ENCODE results near the gene CHRDL1.

CHRDL1 gene

DNA sequence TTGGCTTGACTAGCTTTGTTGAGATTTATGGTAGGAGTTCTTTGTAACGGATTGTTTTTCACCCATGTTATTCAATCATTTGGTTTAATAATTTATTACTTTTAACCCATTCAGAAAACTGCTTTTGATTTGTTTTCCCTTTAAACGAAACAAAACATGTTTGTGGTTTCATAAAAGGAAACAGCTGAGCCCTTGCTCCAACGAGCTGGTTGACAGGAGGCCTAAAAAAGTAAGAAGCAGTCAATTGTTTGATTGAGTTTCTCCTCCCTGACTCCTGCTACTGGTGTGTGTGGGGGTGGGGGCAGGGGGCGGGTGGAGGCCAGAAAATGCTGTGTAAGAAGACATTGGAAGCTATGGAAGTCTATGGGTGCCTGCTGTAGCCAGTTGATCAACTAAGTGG, 102.8 kb downstream of the CHRDL1 start:
- H3K27ac Mint-ChIP-seq = no peak overlapping the region
- no peak for DNase-seq
- no peaks in the 10 kb centered on the region for H3K9me3 Mint-ChIP-seq
- no peaks in the 10 kb centered on the region for H3K27me3 Mint-ChIP-seq (ENCODE audit: low read depth, poor library complexity)
- H3K4me3 Mint-ChIP-seq = no peak overlapping the region
- no peaks in the 10 kb centered on the region for H3K36me3 Mint-ChIP-seq (ENCODE audit: low read depth)
- peaks cover 56% of the 10 kb centered on the region for H3K4me1 Mint-ChIP-seq
- TF ChIP-seq, protein P1, sequence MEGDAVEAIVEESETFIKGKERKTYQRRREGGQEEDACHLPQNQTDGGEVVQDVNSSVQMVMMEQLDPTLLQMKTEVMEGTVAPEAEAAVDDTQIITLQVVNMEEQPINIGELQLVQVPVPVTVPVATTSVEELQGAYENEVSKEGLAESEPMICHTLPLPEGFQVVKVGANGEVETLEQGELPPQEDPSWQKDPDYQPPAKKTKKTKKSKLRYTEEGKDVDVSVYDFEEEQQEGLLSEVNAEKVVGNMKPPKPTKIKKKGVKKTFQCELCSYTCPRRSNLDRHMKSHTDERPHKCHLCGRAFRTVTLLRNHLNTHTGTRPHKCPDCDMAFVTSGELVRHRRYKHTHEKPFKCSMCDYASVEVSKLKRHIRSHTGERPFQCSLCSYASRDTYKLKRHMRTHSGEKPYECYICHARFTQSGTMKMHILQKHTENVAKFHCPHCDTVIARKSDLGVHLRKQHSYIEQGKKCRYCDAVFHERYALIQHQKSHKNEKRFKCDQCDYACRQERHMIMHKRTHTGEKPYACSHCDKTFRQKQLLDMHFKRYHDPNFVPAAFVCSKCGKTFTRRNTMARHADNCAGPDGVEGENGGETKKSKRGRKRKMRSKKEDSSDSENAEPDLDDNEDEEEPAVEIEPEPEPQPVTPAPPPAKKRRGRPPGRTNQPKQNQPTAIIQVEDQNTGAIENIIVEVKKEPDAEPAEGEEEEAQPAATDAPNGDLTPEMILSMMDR (IDR thresholded peaks at IDR 0.05) = no peak

DNA sequence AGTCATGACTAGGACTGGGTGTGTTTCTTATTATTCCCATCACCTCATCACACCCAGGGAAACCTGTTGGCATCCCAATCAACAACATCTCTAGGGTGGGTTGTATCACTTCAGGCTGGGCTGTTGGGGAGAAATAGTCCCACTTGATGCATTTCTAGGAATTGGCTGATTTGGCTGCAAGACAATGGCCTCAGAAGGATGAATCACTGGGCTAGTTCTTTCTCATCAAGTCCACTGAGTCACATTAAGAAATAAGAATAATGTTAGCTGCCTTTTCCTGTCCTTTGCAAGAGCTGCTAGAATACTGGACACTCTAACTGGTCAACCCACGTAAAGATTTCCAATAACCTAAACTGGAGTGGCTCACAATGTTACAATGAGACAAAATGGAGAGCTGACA, 104.2 kb downstream of the CHRDL1 start:
- Mint-ChIP-seq H3K27ac (peak overlapping the region; percentile 55), H3K9me3 (no peaks in the 10 kb centered on the region), H3K27me3 (ENCODE audit: low read depth, poor library complexity) (no peaks in the 10 kb centered on the region), H3K4me1 (peaks cover 42% of the 10 kb centered on the region), H3K4me3 (no peak overlapping the region), H3K36me3 (ENCODE audit: low read depth) (no peaks in the 10 kb centered on the region)
- TF ChIP-seq, protein P1 (IDR thresholded peaks at IDR 0.05) = no peak
- DNase-seq = no peak

DNA sequence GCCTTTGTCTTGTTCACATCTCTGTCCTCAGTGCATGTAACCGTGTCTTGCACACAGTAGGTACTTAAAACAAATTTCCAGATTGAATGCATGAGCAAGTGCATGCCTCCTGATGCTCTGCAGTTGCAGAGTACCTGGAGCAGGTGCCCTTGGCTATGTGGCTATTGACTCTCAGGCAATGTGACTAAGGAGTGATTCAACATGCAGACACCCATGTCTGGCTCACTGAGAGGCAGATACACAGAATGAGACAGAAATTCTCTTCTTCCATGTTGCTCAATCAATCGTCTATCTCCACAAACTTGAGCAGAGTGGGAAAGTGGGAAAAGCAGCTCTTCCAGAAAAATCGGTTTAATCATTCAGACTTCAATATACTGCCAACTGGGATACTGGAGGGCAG, 111.0 kb downstream of the CHRDL1 start:
- TF ChIP-seq, protein P1 (IDR thresholded peaks at IDR 0.05) = no peak
- DNase-seq = no peak
- Mint-ChIP-seq H3K27me3 (ENCODE audit: low read depth, poor library complexity) (no peaks in the 10 kb centered on the region), H3K4me3 (no peak overlapping the region), H3K9me3 (no peaks in the 10 kb centered on the region), H3K36me3 (ENCODE audit: low read depth) (peaks cover 5% of the 10 kb centered on the region), H3K4me1 (no peaks in the 10 kb centered on the region), H3K27ac (no peak overlapping the region)

DNA sequence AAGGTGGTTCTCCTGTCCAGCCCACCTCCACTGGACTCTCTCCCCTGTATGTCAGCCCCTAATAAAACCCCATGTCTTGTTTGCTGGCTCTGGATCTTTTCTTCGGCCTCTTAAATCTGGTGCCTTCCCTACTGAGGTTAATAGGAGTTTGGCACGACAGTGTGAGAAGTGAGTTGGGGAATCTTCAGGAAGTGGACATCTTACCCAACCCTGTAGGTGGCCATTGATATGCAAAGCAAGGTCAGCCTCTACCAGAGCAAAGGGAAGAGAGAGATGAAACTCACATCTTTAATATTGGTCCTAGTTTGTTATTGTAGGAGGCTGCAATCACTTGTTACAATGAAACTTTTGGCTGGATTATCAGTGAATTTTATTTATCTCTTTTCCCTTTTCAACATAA, 111.7 kb downstream of the CHRDL1 start:
- no peak for DNase-seq
- no peaks in the 10 kb centered on the region for H3K9me3 Mint-ChIP-seq
- peaks cover 5% of the 10 kb centered on the region for H3K36me3 Mint-ChIP-seq (ENCODE audit: low read depth)
- peaks cover 1% of the 10 kb centered on the region for H3K4me1 Mint-ChIP-seq
- H3K27ac Mint-ChIP-seq = no peak overlapping the region
- TF ChIP-seq, protein P1 (IDR thresholded peaks at IDR 0.05) = no peak
- no peaks in the 10 kb centered on the region for H3K27me3 Mint-ChIP-seq (ENCODE audit: low read depth, poor library complexity)
- H3K4me3 Mint-ChIP-seq = no peak overlapping the region

DNA sequence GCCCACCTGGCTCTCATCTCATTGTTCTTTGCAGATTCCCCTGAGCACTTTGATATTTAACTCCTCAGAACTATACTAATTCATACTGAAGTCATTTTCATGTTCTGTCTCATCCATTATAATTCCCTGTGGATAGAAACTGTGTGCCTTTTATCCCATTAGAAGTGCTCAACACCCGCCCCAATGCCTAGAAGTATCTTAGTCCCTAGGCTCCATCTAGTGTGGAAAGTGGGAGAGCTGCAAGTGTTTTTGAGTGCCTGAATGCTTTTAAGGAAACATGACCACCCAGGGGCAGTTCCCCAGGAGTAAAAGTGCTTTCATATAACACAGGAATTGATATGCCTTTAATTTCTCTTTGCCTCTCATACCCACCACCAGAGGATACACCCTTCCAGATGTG, 117.0 kb downstream of the CHRDL1 start:
- Mint-ChIP-seq H3K27ac (peak overlapping the region; percentile 41), H3K36me3 (ENCODE audit: low read depth) (peaks cover 5% of the 10 kb centered on the region), H3K9me3 (no peaks in the 10 kb centered on the region), H3K4me1 (peaks cover 41% of the 10 kb centered on the region), H3K4me3 (no peak overlapping the region), H3K27me3 (ENCODE audit: low read depth, poor library complexity) (no peaks in the 10 kb centered on the region)
- DNase-seq = no peak
- TF ChIP-seq, protein P1 (IDR thresholded peaks at IDR 0.05) = no peak

DNA sequence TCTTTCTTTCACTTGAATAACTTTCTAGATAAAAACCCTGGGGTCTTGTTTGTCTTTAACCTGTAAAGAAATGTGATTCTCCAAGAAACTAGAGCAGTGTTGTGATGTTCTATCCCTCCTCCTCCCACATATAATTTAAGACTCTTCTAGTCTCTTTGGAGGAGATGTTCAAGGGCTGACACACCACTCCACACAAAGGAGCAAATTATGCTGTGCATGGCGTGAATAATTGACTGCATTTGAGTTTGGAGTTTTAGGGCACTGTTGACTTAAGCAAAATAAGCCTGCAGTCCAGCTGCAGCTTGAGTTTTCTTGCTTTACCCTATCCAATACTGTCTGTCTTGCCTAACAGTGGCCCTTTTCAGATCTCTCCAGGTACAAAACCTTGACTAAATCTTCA, 119.7 kb downstream of the CHRDL1 start:
- Mint-ChIP-seq H3K4me1 (peaks cover 41% of the 10 kb centered on the region), H3K9me3 (peaks cover 10% of the 10 kb centered on the region), H3K27me3 (ENCODE audit: low read depth, poor library complexity) (no peaks in the 10 kb centered on the region), H3K36me3 (ENCODE audit: low read depth) (peaks cover 16% of the 10 kb centered on the region), H3K4me3 (no peak overlapping the region), H3K27ac (peak overlapping the region; percentile 97)
- TF ChIP-seq, protein P1 (IDR thresholded peaks at IDR 0.05) = no peak
- no peak for DNase-seq
